ENCODE results near the gene TDRD6. TPM values are rescaled to one million over a fixed set of nuclear protein-coding genes. Genes with fewer than 3 reads are reported as not detected.
"Not testable (repeated sequence)": the region's sequence is repeated elsewhere in the genome, so short reads cannot be mapped to it uniquely, and the experiment has no call there.

TDRD6 gene
- polyA plus RNA-seq = 0.45 TPM
- long read RNA-seq, donor 1 = 0 reads
- long read RNA-seq, donor 2 = 0 reads
- long read RNA-seq, donor 3 = 0 reads
- long read RNA-seq, donor 4 = 0 reads
- long read RNA-seq, donor 5 = 0 reads
- long read RNA-seq, donor 6 = 0 reads
- long read RNA-seq, donor 7 = 0 reads
- long read RNA-seq, donor 8 = 0 reads
- long read RNA-seq, donor 9 = 0 reads
- long read RNA-seq, donor 10 = 0 reads
- long read RNA-seq, donor 11 = 0 reads

GRCh38 chr6:46687619-46688097, at the start of gene TDRD6:
TDRD6 (plus strand) TSS chr6:46687885; CDS start chr6:46688129, 244 bp downstream.
- H3K36me3 ChIP-seq (ENCODE audit: control insufficient read depth, insufficient read depth, low read length) = no peaks in the 10 kb centered on the region
- no peak for DNase-seq
- no CpG with 5 or more reads among the region's 41 CpGs for WGBS (ENCODE audit: insufficient coverage, low lambda C conversion rate)

GRCh38 chr6:46637933-46638332, 49.8 kb upstream of the TDRD6 start:
- 100% methylated on average over 1 of the region's 1 CpG for WGBS (ENCODE audit: insufficient coverage, low lambda C conversion rate)
- H3K4me1 ChIP-seq (ENCODE audit: control insufficient read depth, insufficient read depth, low read length) = no peaks in the 10 kb centered on the region
- DNase-seq = no peak
- no peak overlapping the region for H3K4me3 ChIP-seq (ENCODE audit: low read length)
- H3K27me3 ChIP-seq (ENCODE audit: control insufficient read depth, insufficient read depth, low read length) = no peaks in the 10 kb centered on the region
- H3K36me3 ChIP-seq (ENCODE audit: control insufficient read depth, insufficient read depth, low read length) = no peaks in the 10 kb centered on the region
- no peaks in the 10 kb centered on the region for H3K9me3 ChIP-seq (ENCODE audit: control insufficient read depth, low read depth, low read length)
- no peak overlapping the region for H3K27ac ChIP-seq (ENCODE audit: low read length)

More at GRCh38 chr6:46687619-46688097, at the start of gene TDRD6:
- Histone ChIP-seq H3K9me3 (ENCODE audit: control insufficient read depth, low read depth, low read length) (peaks cover 15% of the 10 kb centered on the region), H3K4me1 (ENCODE audit: control insufficient read depth, insufficient read depth, low read length) (no peaks in the 10 kb centered on the region), H3K4me3 (ENCODE audit: low read length) (no peak within 1 kb of the TSS), H3K27ac (ENCODE audit: low read length) (no peak within 1 kb of the TSS), H3K27me3 (ENCODE audit: control insufficient read depth, insufficient read depth, low read length) (no peaks in the 10 kb centered on the region)

GRCh38 chr6:46638650-46639049, 49.0 kb upstream of the TDRD6 start:
- no peak overlapping the region for H3K4me3 ChIP-seq (ENCODE audit: low read length)
- H3K27ac ChIP-seq (ENCODE audit: low read length) = no peak overlapping the region
- DNase-seq = no peak
- no peaks in the 10 kb centered on the region for H3K36me3 ChIP-seq (ENCODE audit: control insufficient read depth, insufficient read depth, low read length)
- H3K9me3 ChIP-seq (ENCODE audit: control insufficient read depth, low read depth, low read length) = no peaks in the 10 kb centered on the region
- H3K27me3 ChIP-seq (ENCODE audit: control insufficient read depth, insufficient read depth, low read length) = no peaks in the 10 kb centered on the region
- no peaks in the 10 kb centered on the region for H3K4me1 ChIP-seq (ENCODE audit: control insufficient read depth, insufficient read depth, low read length)
- WGBS (ENCODE audit: insufficient coverage, low lambda C conversion rate) = no CpG with 5 or more reads among the region's 2 CpGs

- Histone ChIP-seq H3K27ac (ENCODE audit: low read length) (no peak overlapping the region), H3K27me3 (ENCODE audit: control insufficient read depth, insufficient read depth, low read length) (no peaks in the 10 kb centered on the region), H3K36me3 (ENCODE audit: control insufficient read depth, insufficient read depth, low read length) (no peaks in the 10 kb centered on the region), H3K4me1 (ENCODE audit: control insufficient read depth, insufficient read depth, low read length) (no peaks in the 10 kb centered on the region), H3K9me3 (ENCODE audit: control insufficient read depth, low read depth, low read length) (no peaks in the 10 kb centered on the region), H3K4me3 (ENCODE audit: low read length) (no peak overlapping the region)
- DNase-seq = peak in 1 of 2 donors; percentile 15
- 70% methylated on average over 2 of the region's 4 CpGs for whole genome bisulfite sequencing (ENCODE audit: insufficient coverage, low lambda C conversion rate)
Measured at GRCh38 chr6:46642928-46643751, 44.5 kb upstream of the TDRD6 start.

- Histone ChIP-seq H3K36me3 (ENCODE audit: control insufficient read depth, insufficient read depth, low read length) (no peaks in the 10 kb centered on the region), H3K4me1 (ENCODE audit: control insufficient read depth, insufficient read depth, low read length) (peaks cover 6% of the 10 kb centered on the region), H3K27ac (ENCODE audit: low read length) (no peak overlapping the region), H3K4me3 (ENCODE audit: low read length) (no peak overlapping the region), H3K9me3 (ENCODE audit: control insufficient read depth, low read depth, low read length) (no peaks in the 10 kb centered on the region), H3K27me3 (ENCODE audit: control insufficient read depth, insufficient read depth, low read length) (no peaks in the 10 kb centered on the region)
- WGBS (ENCODE audit: insufficient coverage, low lambda C conversion rate) = no CpG with 5 or more reads among the region's 1 CpG
- DNase-seq = no peak
Measured at GRCh38 chr6:46645265-46645664, 42.4 kb upstream of the TDRD6 start.

- H3K27ac ChIP-seq (ENCODE audit: low read length); H3K4me3 ChIP-seq (ENCODE audit: low read length); DNase-seq; H3K27me3 ChIP-seq (ENCODE audit: control insufficient read depth, insufficient read depth, low read length); H3K9me3 ChIP-seq (ENCODE audit: control insufficient read depth, low read depth, low read length); H3K36me3 ChIP-seq (ENCODE audit: control insufficient read depth, insufficient read depth, low read length): not testable (repeated sequence)
- peaks cover 11% of the 10 kb centered on the region for H3K4me1 ChIP-seq (ENCODE audit: control insufficient read depth, insufficient read depth, low read length)
- WGBS (ENCODE audit: insufficient coverage, low lambda C conversion rate) = no CpG with 5 or more reads among the region's 4 CpGs
Measured at GRCh38 chr6:46648108-46648507, 39.6 kb upstream of the TDRD6 start.

GRCh38 chr6:46648869-46649492, 38.7 kb upstream of the TDRD6 start:
- peak overlapping the region; percentile 7 for H3K27ac ChIP-seq (ENCODE audit: low read length)
- no peaks in the 10 kb centered on the region for H3K27me3 ChIP-seq (ENCODE audit: control insufficient read depth, insufficient read depth, low read length)
- peaks cover 11% of the 10 kb centered on the region for H3K4me1 ChIP-seq (ENCODE audit: control insufficient read depth, insufficient read depth, low read length)
- DNase-seq = peak in 1 of 2 donors; percentile 15
- WGBS (ENCODE audit: insufficient coverage, low lambda C conversion rate) = 68% methylated on average over 3 of the region's 5 CpGs
- H3K4me3 ChIP-seq (ENCODE audit: low read length) = no peak overlapping the region
- no peaks in the 10 kb centered on the region for H3K36me3 ChIP-seq (ENCODE audit: control insufficient read depth, insufficient read depth, low read length)
- peaks cover 3% of the 10 kb centered on the region for H3K9me3 ChIP-seq (ENCODE audit: control insufficient read depth, low read depth, low read length)

GRCh38 chr6:46651006-46651405, 36.7 kb upstream of the TDRD6 start:
- no peaks in the 10 kb centered on the region for H3K36me3 ChIP-seq (ENCODE audit: control insufficient read depth, insufficient read depth, low read length)
- peaks cover 11% of the 10 kb centered on the region for H3K4me1 ChIP-seq (ENCODE audit: control insufficient read depth, insufficient read depth, low read length)
- H3K27ac ChIP-seq (ENCODE audit: low read length) = no peak overlapping the region
- peaks cover 3% of the 10 kb centered on the region for H3K9me3 ChIP-seq (ENCODE audit: control insufficient read depth, low read depth, low read length)
- DNase-seq = peak in 1 of 2 donors; percentile 15
- no peaks in the 10 kb centered on the region for H3K27me3 ChIP-seq (ENCODE audit: control insufficient read depth, insufficient read depth, low read length)
- no peak overlapping the region for H3K4me3 ChIP-seq (ENCODE audit: low read length)
- WGBS (ENCODE audit: insufficient coverage, low lambda C conversion rate) = no CpG with 5 or more reads among the region's 1 CpG

GRCh38 chr6:46651816-46652215, 35.9 kb upstream of the TDRD6 start:
- Histone ChIP-seq H3K36me3 (ENCODE audit: control insufficient read depth, insufficient read depth, low read length) (peaks cover under 1% of the 10 kb centered on the region), H3K27ac (ENCODE audit: low read length) (peak overlapping the region; percentile 77), H3K4me3 (ENCODE audit: low read length) (peak overlapping the region; percentile 98), H3K9me3 (ENCODE audit: control insufficient read depth, low read depth, low read length) (peaks cover 3% of the 10 kb centered on the region), H3K4me1 (ENCODE audit: control insufficient read depth, insufficient read depth, low read length) (peaks cover 11% of the 10 kb centered on the region), H3K27me3 (ENCODE audit: control insufficient read depth, insufficient read depth, low read length) (no peaks in the 10 kb centered on the region)
- WGBS (ENCODE audit: insufficient coverage, low lambda C conversion rate) = 0% methylated on average over 2 of the region's 8 CpGs
- peak in 1 of 2 donors; percentile 55 for DNase-seq

GRCh38 chr6:46652232-46652602, 35.5 kb upstream of the TDRD6 start:
- no peak for DNase-seq
- Histone ChIP-seq H3K36me3 (ENCODE audit: control insufficient read depth, insufficient read depth, low read length) (peaks cover 2% of the 10 kb centered on the region), H3K27ac (ENCODE audit: low read length) (peak overlapping the region; percentile 77), H3K4me3 (ENCODE audit: low read length) (peak overlapping the region; percentile 98), H3K4me1 (ENCODE audit: control insufficient read depth, insufficient read depth, low read length) (peaks cover 11% of the 10 kb centered on the region), H3K9me3 (ENCODE audit: control insufficient read depth, low read depth, low read length) (peaks cover 3% of the 10 kb centered on the region), H3K27me3 (ENCODE audit: control insufficient read depth, insufficient read depth, low read length) (no peaks in the 10 kb centered on the region)
- 0% methylated on average over 2 of the region's 6 CpGs for WGBS (ENCODE audit: insufficient coverage, low lambda C conversion rate)

Measured in large intestine (tissue), 12 donors.